Endodermal cell (in vitro differentiated cells): ENCODE results near the gene SLPI. TPM values are rescaled to one million over a fixed set of nuclear protein-coding genes. Genes with fewer than 3 reads are reported as not detected.

Experiments used
- DNase-seq: peaks from one replicate; pipeline ENCODE4 v3.0.0-alpha.2; 2017
- H3K27ac ChIP-seq: 2 replicates; pipeline ENCODE4 v1.5.1; 2013; ENCODE audit warnings: mild to moderate bottlenecking, low read depth, low read length, moderate library complexity
- H3K27me3 ChIP-seq: 2 replicates; pipeline ENCODE4 v1.6.1; 2013; ENCODE audit warnings: mild to moderate bottlenecking, low read length, moderate library complexity; ENCODE audit not compliant: insufficient read depth, control insufficient read depth, poor library complexity, severe bottlenecking
- H3K36me3 ChIP-seq: 2 replicates; pipeline ENCODE4 v1.7.0; 2013; ENCODE audit warnings: mild to moderate bottlenecking, low read length, moderate library complexity; ENCODE audit not compliant: control insufficient read depth, insufficient read depth
- H3K4me1 ChIP-seq: one replicate; pipeline ENCODE4 v1.7.0; 2013; ENCODE audit warnings: low read length; ENCODE audit not compliant: control insufficient read depth, insufficient read depth
- H3K4me3 ChIP-seq: 2 replicates; pipeline ENCODE4 v1.5.1; 2013; ENCODE audit warnings: mild to moderate bottlenecking, low read length, moderate library complexity
- H3K9ac ChIP-seq: 2 replicates; pipeline ENCODE4 v1.6.1; 2013; ENCODE audit warnings: mild to moderate bottlenecking, low read length, moderate library complexity; ENCODE audit not compliant: poor library complexity, severe bottlenecking; ENCODE audit errors: extremely low read depth
- H3K9me3 ChIP-seq: 2 replicates; pipeline ENCODE4 v1.6.1; 2013; ENCODE audit warnings: mild to moderate bottlenecking, low read length, moderate library complexity; ENCODE audit not compliant: control insufficient read depth
- H3K27ac Mint-ChIP-seq: 2 replicates; pipeline ENCODE4 v1.8.0; 2020; ENCODE audit warnings: mixed read lengths
- H3K27me3 Mint-ChIP-seq: 2 replicates; pipeline ENCODE4 v1.8.0; 2021; ENCODE audit warnings: mild to moderate bottlenecking, mixed read lengths; ENCODE audit not compliant: insufficient read depth
- H3K36me3 Mint-ChIP-seq: 2 replicates; pipeline ENCODE4 v1.8.0; 2020; ENCODE audit warnings: low read depth, mixed read lengths
- H3K4me1 Mint-ChIP-seq: 2 replicates; pipeline ENCODE4 v1.8.0; 2020; ENCODE audit warnings: mixed read lengths
- H3K4me3 Mint-ChIP-seq: 2 replicates; pipeline ENCODE4 v1.8.0; 2020; ENCODE audit warnings: mild to moderate bottlenecking, moderate library complexity, mixed read lengths
- H3K9me3 Mint-ChIP-seq: 2 replicates; pipeline ENCODE4 v1.8.0; 2020; ENCODE audit warnings: mild to moderate bottlenecking, mixed read lengths
- WGBS, 2 experiments: methylation state at CpG; one replicate each; pipeline versions ENCODE4 v1.1.5 to v1.1.7; 2013; ENCODE audit warnings: missing lambda C conversion rate in 2 of 2, mixed read lengths in 1 of 2; ENCODE audit not compliant: insufficient coverage in 1 of 2, insufficient read length in 1 of 2; 5-methylcytosine and 5-hydroxymethylcytosine counted together
- total RNA-seq, 2 donors: library from RNA; stranded (reverse); fragmentation: NEBNext Ultra II Directional in 1 of 2; extraction: Animal tissue kit (Norgen Biotek cat#: 25700) in 1 of 2; gene quantifications; 2 replicates in 1 of 2; 3 replicates in 1 of 2; pipeline ENCODE4 v1.2.1, GENCODE V29; 2021
- TF ChIP-seq, protein P1 (sequence below): fragments of 200-600 bp; sonication (generic); conservative IDR thresholded peaks from 2 replicates; pipeline ENCODE4 v1.5.0; 2021; ENCODE audit warnings: antibody characterized with exemption, mild to moderate bottlenecking

Gene SLPI
- total RNA-seq, 2 donors from 2014 or later, result not detected

DNA sequence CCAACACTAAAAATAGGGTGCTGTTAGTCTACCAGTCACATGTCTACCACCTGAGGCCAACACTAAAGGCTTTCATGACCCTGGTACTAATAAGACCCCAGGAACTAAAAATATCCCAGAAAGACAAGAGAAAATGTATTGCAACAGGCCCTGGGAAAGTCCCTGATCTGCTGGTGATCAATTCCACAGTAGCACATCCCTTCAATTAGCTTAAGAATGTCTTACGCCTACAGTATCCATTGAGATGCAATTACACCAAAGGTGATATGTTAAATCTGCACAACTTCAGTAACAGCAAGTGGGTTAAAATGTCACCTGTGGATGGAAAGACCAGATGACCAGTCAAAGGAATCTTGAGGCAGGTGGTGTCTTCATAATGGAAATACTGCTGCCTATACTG, 44.4 kb downstream of the SLPI start:
- no peaks in the 10 kb centered on the region for H3K27me3 ChIP-seq
- no peak overlapping the region for H3K27ac ChIP-seq
- no peak overlapping the region for H3K4me3 ChIP-seq
- Mint-ChIP-seq H3K9me3 (no peaks in the 10 kb centered on the region), H3K36me3 (no peaks in the 10 kb centered on the region), H3K27me3 (peaks cover 12% of the 10 kb centered on the region), H3K4me1 (peaks cover 12% of the 10 kb centered on the region), H3K4me3 (no peak overlapping the region), H3K27ac (no peak overlapping the region)
- H3K36me3 ChIP-seq, result no peaks in the 10 kb centered on the region
- H3K9ac ChIP-seq, result no peak overlapping the region
- peaks cover 2% of the 10 kb centered on the region for H3K4me1 ChIP-seq
- WGBS, 2 experiments, result 86 to 100% methylated on average over 1 of the region's 1 CpG
- no peak for DNase-seq
- H3K9me3 ChIP-seq, result no peaks in the 10 kb centered on the region
- TF ChIP-seq, protein P1, sequence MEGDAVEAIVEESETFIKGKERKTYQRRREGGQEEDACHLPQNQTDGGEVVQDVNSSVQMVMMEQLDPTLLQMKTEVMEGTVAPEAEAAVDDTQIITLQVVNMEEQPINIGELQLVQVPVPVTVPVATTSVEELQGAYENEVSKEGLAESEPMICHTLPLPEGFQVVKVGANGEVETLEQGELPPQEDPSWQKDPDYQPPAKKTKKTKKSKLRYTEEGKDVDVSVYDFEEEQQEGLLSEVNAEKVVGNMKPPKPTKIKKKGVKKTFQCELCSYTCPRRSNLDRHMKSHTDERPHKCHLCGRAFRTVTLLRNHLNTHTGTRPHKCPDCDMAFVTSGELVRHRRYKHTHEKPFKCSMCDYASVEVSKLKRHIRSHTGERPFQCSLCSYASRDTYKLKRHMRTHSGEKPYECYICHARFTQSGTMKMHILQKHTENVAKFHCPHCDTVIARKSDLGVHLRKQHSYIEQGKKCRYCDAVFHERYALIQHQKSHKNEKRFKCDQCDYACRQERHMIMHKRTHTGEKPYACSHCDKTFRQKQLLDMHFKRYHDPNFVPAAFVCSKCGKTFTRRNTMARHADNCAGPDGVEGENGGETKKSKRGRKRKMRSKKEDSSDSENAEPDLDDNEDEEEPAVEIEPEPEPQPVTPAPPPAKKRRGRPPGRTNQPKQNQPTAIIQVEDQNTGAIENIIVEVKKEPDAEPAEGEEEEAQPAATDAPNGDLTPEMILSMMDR, result no peak

DNA sequence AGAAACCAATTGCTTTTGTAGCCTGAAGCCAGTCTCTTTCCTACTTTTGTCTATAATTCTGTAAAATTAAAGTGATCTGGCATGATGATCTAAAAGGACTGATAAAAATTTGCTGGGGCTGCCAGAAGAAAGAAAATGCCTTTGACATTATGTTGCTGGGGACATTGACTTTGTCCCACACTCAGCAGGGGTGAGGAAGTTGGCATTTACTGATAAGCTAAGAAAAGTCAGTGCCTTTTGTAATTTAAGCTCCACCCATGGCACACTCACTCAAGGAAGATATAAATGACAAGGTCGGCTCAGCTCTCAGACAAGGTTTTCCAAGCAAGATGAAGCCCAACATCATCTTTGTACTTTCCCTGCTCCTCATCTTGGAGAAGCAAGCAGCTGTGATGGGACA, 47.6 kb downstream of the SLPI start, which contains the start of gene SEMG1:
Gene SEMG1 (plus strand): TSS at position 309 of the 400 bp plus-strand sequence. CDS start 21 bp downstream, at position 330.
- Histone ChIP-seq H3K27me3 (no peaks in the 10 kb centered on the region), H3K9ac (no peak within 1 kb of the TSS), H3K4me1 (peaks cover 2% of the 10 kb centered on the region), H3K9me3 (no peaks in the 10 kb centered on the region), H3K4me3 (no peak within 1 kb of the TSS), H3K27ac (no peak within 1 kb of the TSS), H3K36me3 (no peaks in the 10 kb centered on the region)
- no peak for DNase-seq
- peaks cover 12% of the 10 kb centered on the region for H3K4me1 Mint-ChIP-seq
- H3K27ac Mint-ChIP-seq, result no peak within 1 kb of the TSS
- no peak within 1 kb of the TSS for H3K4me3 Mint-ChIP-seq
- H3K27me3 Mint-ChIP-seq, result peaks cover 7% of the 10 kb centered on the region
- TF ChIP-seq, protein P1, result no peak
- whole genome bisulfite sequencing, 2 experiments, result 57% methylated on average over 1 of the region's 1 CpG; no CpG with 5 or more reads in 1 of the 2 experiments
- H3K9me3 Mint-ChIP-seq, result no peaks in the 10 kb centered on the region
- no peaks in the 10 kb centered on the region for H3K36me3 Mint-ChIP-seq

Other genes starting within 250 kb of the SLPI start
- 1 to 10 TPM in 1 of 2 donors, under 1 TPM in 1; 0.18 to 1.5 TPM for gene KCNS1, start 153.4 kb downstream of the SLPI start, total RNA-seq
- gene WFDC5, start 139.4 kb downstream of the SLPI start, total RNA-seq, result not detected
- not detected for gene WFDC12, start 130.1 kb downstream of the SLPI start, total RNA-seq
- gene PI3, start 79.7 kb downstream of the SLPI start, total RNA-seq, result not detected
- gene SEMG1, start 47.5 kb downstream of the SLPI start, total RNA-seq, result under 1 TPM in 1 of 2 donors, not detected in 1; 0.46 TPM
- not detected for gene SEMG2, start 33.2 kb downstream of the SLPI start, total RNA-seq
- not detected for gene RBPJL, start 52.3 kb upstream of the SLPI start, total RNA-seq
- under 1 TPM; 0.20 to 0.46 TPM for gene MATN4, start 53.7 kb upstream of the SLPI start, total RNA-seq
- gene SDC4, start 93.9 kb upstream of the SLPI start, total RNA-seq, result 100 to 1,000 TPM in 1 of 2 donors, 10 to 100 TPM in 1; 78.0 to 118 TPM
- gene SYS1, start 108.6 kb upstream of the SLPI start, total RNA-seq, result 10 to 100 TPM; 22.1 to 23.8 TPM
- gene TP53TG5, start 123.8 kb upstream of the SLPI start, total RNA-seq, result 1 to 10 TPM; 2.0 to 2.4 TPM
- 10 to 100 TPM; 63.2 to 69.1 TPM for gene DBNDD2, start 153.7 kb upstream of the SLPI start, total RNA-seq
- 10 to 100 TPM; 83.3 to 90.1 TPM for gene PIGT, start 161.6 kb upstream of the SLPI start, total RNA-seq
- 100 to 1,000 TPM; 304 to 580 TPM for gene WFDC2, start 215.2 kb upstream of the SLPI start, total RNA-seq